Measurements from ENCODE around the gene UPK3BL2.
A peak's percentile ranks its signal among the peaks of the same experiment; 100 is the strongest.
"Not testable (repeated sequence)": the region's sequence is repeated elsewhere in the genome, so short reads cannot be mapped to it uniquely, and the experiment has no call there.

Gene UPK3BL2

DNA sequence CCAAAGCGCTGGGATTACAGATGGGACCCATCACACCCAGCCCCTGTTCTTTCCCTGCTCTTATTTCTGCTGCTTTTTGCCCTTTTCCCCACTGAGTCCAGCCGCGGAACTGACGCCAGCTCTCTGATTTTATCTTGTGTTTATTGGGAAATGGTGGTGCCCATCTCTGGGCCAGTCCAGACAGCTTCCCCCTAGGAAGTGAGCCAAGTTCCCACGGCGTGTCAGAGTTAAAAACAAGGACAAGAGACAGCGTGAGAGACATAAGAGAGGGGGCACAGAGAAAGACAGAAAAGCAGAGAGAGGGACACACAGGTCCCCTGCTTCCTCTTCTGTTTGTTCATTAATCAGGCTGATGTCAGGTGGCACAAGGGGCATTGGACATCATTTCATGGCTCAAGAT lies 11.9 kb downstream of the UPK3BL2 start:
- ATAC-seq: not testable (repeated sequence)

DNA sequence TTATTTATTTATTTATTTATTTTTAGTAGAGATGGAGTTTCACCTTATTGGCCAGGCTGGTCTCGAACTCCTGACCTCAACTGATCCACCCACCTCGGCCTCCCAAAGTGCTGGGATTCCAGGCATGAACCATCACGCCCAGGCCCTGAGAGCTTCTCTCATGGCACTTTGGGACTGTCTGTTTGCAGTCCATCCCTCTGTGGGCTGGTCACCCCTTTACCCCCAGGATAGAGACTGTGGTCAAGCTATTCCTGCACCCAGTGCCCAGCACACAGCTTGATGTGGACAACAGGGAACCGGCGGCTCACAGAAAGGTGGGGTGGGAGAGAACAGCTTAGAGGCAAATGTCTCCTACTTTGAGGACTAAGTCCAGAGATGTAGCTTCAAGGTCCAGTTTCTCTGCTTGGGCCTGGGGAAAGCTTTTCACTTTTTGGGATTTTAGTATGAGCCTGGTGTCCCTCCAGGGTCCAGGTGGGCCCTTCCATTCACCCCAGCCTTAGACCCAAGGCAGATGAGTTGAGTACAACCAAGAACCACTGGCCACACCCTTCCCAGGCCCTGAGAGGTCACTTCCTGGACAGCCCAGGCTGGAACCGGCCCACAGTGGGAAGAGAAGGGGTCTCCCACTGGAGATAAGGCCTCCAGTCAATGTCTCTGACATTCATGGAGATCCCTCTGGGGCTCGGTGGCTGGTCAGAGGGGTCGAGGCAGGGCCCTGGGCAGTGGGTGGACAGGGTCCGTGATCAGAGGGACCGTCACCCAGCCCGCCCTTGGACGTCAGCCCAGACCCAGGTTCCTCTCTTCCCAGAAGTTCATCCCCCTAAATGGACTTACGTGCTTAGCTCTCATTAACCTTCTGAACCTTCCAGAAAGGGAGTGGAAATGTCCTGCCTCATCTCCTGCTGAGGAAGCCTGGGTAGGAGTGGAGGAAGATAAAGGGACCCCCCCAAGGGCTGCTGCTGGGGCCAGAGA lies 15.4 kb downstream of the UPK3BL2 start:
- not testable (repeated sequence) for DNase-seq, ATAC-seq

More for the DNA sequence above, 11.9 kb downstream of the UPK3BL2 start:
- DNase-seq: not testable (repeated sequence)

DNA sequence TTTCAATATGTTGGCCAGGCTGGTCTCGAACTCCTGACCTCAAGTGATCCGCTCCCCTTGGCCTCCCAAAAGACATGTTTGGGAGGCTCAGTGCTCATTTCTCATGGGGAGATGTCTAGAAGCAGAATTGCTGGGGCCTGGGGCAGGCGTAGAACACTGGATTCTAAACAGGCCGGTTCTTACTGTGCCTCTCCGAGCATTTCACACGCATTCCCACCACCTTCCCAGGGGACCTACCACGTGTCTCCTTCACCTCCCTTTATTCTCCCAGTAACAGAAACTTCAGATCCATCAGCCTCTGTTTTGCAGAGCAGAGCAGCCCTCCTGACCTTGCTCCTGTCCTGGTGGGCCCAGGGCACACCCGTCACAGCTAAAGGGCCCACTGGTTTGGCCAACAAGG lies 16.3 kb downstream of the UPK3BL2 start:
- not testable (repeated sequence) for DNase-seq, ATAC-seq

DNA sequence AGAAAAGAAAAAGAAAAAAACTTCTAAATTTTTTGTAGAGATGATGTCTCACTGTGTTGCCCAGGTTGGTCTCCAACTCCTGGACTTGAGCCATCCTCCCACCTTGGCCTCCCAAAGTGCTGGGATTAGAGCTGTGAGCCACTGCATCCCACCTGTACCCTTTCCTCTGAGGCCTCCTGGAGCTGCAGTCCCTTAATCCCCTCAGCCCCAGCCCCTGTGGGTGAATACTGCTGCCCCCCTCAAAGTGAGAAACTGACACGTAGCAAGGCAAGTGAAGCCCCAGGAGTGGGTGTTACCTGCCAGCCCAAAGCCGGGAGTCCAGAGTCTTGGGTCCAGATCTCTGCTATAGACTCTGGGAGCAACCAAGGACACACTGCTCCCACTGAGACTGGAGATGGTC lies 18.7 kb downstream of the UPK3BL2 start:
- ATAC-seq, DNase-seq: not testable (repeated sequence)

DNA sequence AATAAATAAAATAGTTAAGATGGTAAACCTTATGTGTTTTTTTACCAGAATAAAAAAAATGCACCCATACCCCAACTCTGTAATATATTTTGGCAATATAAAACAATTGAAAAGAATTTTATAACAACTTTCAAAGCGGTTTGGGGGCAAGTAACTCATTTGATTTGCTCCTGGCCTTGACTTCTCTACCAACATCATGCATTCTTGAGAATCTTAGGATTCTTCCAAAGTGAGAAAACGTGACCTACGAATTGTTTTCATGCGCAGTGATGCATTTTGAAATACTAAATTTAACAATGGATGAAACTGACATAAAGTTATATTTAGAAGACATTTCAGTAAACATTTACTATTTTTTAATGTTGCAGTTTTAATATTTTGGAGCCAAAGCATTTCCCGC lies 22.7 kb downstream of the UPK3BL2 start:
- not testable (repeated sequence) for DNase-seq, ATAC-seq

DNA sequence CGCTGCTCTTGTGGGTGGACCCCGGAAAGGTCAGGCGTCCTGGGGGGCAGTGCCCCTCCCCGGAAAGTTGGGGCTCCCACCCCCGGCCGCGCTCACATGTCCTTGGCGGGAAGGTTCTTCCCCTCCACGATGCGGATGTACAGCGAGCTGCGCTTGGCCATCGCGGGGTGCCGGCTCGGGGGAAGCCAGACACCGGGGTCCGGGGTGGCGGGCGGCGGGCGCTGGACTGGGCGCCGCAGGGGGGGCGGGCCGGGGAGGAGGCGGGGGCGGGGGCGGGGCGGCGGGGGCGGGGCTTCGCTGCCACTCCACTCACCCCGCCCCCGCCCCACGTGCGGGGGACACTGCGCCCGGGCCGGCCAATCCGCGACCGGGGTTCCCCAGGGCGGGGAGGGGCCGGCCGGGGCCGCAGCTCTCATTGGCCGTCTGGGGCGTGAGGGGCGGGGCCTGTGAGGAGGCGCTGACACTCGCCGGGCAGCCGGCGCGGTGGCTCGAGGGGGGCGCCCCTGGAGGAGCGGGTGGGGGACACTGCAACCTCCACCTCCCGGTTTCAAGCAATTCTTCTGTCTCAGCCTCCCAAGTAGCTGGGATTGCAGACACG lies 25.8 kb downstream of the UPK3BL2 start, which contains the start of gene RASA4B:
TSS of gene RASA4B (minus strand) at position 228 of the 598 bp plus-strand sequence. CDS start at position 161, 67 bp downstream.
- peak; percentile 89 for ATAC-seq
- not testable (repeated sequence) for DNase-seq

DNA sequence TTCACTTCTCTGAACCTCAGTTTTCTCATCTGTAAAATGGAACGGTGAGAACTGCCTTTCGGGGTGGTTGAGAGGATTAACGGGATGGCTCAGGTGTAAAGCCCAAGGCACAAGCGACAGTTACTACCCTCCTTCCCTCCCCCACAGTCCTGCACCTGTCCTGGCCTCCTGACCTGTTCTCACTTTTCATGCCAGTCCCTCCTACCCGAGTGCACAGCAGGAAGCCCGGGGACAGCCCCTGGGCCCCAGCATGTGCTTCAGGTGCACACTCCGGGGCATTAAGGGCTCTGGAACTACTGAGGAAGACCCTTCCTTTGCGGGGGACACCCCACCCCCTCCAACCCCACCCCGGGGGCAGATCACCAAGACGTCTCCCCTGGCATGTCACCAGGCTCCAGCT lies 26.5 kb downstream of the UPK3BL2 start:
- ATAC-seq: peak; percentile 11
- not testable (repeated sequence) for DNase-seq

DNA sequence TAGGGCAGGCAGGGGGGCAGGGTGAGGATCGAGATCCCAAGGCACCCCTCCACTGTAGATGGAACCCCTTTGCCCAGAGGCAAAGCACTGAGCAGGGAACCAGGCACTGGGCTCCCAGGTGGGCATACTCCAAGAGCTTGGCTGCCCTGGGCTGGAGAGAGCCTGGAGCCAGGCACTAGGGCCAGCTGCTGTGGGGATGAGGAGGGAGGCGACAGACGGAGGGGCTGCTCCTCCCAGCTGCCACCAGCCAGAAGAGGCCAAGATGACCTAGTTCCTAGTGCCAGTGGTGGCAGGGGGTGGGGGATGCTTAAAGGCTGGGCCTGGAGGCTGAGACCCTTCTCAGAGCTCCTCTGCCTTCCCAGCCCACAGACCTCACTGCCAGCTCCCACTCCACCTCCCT lies 27.6 kb downstream of the UPK3BL2 start:
- ATAC-seq, DNase-seq: not testable (repeated sequence)

DNA sequence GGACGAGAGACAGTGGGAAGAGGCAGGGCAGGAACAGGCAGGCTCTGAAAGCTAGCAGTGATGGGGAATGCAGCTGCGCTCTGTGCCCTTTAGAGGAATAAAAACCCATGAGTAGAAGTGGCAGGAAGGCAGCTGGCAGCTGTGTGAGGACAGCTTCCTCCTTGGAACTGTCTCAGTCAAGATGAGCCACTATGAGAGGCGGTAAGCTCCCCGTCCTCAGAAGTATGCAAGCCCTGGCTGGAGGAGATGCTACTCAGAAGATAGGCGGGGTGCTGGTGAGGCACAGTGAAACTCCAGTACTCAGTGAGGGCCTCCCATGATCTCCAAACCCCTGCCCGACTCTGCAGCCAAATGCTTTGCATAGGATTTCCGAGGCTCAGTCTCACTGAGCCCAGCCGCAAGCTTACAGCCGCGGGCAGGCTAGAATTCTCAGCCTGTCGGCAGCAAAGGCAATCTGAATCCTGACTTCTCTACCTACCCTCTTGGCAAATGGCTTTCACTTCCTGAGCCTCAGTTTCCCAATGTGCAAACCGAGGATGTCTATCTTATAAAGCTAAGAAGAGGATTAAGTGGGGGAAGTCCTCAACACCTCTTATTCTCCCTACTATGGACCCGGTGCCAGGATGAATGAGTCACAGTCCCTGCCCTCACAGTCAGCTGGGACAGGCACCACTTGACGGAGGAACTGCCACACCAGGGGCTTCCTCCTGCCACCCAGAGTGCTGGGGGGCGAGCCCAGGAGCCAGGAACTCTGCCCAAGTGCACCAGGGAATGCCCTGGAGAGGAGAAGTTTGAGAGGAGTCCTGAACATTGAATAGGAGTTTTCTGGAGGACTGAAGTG lies 28.4 kb downstream of the UPK3BL2 start:
- DNase-seq: peak; percentile 6
- ATAC-seq: peak; percentile 16

DNA sequence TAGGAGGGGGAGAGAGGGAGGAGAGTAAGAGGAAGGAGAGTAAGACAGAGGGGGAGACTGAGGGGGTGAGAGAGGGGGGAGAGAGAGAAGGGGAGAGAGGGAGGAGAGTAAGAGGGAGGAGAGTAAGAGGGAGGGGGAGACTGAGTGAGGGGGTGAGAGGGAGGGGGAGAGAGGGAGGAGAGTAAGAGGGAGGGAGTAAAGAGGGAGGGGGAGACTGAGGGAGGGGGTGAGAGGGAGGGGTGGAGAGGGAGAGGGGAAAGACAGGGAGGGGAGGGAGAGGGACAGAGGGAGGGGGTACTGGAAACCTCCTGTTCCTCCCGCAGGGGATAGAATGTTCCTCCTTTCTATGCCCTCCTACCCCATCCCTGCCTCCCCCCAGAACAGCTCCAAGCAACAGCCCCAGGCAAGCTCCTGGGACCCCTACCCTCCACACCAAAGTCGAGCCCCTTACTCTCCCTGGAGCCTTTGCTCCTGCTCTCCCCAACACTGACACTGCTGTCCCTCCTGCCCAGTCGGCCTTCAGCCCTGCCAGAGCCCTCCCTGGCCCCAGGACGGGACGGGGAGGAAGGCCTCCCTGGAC lies 30.8 kb downstream of the UPK3BL2 start:
- not testable (repeated sequence) for ATAC-seq
- peak; percentile 3 for DNase-seq

DNA sequence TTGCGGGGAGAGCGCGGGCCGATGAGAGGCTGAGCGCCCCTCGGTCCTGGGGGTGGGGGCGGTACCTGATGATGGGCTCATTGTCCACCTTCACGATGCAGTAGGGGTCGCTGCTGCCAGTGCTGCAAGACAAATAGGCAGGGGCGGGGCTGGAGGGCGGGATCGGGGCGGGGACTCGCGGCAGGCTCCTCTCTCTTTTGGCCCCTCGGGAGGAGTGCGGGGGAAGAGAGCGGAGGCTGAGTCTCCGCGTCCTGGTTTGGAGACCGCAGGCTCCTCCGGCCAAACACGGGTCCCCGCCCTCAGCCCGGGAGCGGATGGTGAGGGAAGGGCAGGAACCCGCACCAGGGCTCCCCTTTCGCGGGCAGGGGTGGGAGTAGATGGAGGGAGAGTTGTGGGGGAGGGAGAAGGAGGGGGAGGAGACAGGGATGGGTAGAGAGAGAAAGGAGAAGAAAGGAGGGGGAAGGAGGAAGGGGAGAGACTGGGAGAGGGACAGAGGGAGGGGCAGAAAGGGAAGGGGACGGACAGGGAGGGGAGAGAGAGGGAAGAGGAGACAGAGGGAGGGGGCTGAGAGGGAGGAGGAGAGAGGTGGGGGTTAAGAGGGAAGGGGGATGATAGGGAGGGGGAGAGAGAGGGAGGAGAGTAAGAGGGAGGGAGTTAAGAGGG lies 31.5 kb downstream of the UPK3BL2 start:
- ATAC-seq: peak; percentile 59
- not testable (repeated sequence) for DNase-seq

DNA sequence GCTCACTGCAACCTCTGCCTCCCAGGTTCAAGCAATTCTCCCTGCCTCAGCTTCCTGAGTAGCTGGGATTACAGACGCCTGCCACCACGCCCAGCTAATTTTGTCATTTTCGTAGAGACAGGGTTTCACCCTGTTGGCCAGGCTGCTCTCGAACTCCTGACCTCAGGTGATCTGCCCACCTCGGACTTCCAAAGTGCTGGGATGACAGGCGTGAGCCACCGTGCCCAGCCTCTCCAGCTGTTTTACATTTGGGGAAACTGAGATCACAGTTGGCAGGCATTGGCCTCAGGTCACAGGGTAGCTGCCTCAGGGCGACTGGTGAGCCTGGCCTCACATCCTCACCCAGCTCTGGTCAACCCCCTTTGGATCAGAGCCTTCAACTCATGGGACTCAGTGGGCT lies 32.9 kb downstream of the UPK3BL2 start:
- ATAC-seq, DNase-seq: not testable (repeated sequence)

DNA sequence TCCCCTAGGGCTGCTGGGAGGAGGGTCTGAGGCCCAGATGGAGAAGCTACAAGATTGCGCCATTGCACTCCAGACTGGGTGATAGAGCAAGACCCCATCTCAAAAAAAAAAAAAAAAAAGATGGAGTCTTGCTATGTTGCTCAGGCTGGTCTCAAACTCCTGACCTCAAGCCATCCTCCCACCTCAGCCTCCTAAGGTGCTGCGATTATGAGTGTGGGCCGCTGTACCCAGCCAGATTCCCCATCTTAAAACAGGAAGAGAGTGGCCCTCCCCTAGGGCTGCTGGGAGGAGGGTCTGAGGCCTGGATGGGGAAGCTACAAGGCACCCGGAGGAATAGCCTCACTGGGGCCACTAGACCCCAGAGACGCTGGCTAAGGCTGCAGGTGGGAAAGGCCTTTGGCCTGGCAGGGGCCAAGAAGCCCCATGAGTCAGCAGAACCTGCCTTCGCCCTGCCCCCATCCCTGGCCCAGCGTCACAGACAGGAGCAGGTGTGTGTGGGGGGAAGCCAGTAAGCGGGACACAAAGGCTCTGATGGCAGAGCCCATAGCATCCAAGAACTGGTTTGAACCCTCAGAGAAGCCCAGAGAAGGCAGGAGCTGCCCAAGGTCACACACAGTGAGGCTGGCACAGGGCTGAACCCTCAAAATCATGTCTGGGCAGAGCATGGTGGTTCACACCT lies 35.9 kb downstream of the UPK3BL2 start:
- not testable (repeated sequence) for ATAC-seq, DNase-seq

DNA sequence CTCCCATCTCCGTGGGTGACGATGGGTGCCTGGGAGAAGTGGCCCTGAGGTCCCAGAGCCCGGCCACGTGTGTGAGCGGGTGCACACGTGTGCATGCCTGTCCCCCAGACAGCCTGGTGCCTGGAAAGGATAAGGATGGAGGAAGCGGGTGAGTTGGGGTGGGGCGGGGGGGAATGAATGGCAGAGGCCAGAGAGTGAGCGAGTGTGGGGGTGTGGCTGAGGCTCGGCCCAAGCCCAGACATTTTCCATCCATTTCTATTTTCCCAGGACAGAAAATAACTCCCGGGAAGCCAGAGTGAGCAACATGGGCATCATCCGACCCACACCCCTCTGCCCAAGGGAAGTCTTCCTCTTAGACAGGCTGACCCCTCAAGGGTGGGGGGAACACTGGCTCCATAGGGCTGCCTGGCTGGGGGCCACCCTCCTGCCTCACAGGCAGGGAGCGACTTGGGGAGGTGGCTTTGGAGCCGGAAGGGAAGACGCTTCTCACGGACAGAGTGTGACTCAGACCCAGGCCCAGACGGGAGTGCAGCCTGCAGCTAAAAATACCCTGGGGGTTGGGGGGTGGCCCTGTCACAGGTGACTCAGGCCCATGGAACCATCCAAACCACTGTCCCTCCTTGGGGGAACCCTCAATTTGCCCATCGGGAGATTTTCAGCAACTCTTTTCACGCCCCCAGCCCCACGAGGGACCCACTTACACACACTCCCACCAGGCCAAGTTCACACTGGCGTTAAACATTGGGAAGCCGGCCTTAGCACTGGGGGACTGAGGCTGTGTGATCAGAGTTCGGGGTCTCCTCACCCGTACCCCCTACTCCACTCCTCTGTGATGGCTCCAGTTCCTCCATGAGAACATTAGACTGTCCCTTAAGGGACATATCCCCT lies 38.0 kb downstream of the UPK3BL2 start:
- not testable (repeated sequence) for DNase-seq, ATAC-seq

DNA sequence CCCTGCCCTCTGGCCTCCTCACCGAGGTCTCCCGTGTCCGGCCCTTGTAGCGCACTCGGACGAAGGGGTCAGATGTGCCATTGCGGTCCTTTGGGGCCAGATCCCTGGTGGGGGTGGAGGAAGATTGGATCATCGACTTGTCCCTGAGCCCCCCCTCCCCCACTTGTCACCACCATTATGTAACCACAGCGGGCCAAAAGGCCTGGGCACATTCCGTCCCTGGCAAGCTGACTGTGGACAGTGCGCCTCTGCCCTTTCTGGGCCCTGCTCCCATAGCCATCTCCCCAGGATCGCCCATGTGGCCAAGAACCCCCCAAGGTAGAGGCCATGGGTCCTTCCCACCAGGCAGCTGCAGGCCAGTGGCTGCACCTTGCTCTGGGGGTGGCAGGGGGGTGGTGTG lies 40.4 kb downstream of the UPK3BL2 start:
- ATAC-seq, DNase-seq: not testable (repeated sequence)

DNA sequence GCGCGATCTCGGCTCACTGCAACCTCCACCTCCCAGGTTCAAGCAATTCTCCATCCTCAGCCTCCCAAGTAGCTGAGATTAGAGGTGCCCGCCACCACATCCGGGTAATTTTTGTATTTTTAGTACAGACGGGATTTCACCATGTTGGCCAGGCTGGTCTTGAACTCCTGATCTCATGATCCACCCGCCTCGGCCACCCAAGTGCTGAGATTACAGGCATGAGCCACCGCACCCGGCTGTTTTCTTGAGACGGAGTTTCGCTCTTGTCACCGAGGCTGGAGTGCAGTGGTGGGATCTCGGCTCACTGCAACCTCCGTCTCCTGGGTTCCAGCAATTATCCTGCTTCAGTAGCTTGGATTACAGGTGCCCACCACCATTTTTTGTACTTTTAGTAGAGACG lies 45.2 kb downstream of the UPK3BL2 start:
- ATAC-seq, DNase-seq: not testable (repeated sequence)

DNA sequence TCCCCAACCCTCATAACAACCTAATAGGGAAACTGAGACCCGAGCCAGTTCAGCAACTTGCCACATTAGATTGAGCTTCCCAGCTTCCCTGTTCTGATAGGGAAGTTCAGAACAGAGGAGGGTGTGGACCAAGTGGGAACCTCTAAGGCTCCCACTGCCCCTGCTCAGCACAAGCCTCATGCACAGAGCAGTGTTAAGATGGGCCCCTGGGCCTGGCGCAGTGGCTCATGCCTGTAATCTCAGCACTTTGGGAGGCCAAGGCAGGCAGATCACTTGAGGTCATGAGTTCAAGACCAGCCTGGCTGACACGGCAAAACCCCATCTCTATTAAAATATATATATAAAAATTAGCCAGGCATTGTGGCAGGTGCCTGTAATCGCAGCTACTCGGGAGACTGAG lies 46.2 kb downstream of the UPK3BL2 start:
- not testable (repeated sequence) for DNase-seq

DNA sequence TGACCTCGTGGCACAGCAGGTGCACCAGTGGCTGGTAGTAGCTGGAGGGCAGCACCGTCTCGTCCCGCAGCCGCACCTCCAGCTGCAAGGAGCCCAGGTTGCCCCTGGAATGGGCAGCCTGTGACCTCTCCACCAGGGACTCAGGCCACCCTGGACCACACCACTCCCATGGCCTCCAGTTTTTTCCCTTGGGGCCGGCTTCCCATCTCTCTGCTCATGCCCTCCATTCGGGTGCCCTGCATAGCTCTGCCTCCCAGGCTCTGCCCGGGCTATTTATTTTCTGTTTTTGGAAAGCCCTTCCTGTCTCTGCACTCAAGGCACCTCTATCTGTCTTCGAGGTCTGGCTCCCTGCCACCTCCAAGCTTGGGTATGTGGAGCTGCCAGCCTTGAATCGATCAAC lies 46.6 kb downstream of the UPK3BL2 start:
- ATAC-seq, DNase-seq: not testable (repeated sequence)

More for the DNA sequence above, 46.2 kb downstream of the UPK3BL2 start:
- not testable (repeated sequence) for ATAC-seq

Data from stimulated activated naive CD8-positive, alpha-beta T cell treated with anti-CD3 and anti-CD28 coated beads, Interleukin-15, Interleukin-2, amounts not matched to agents 100 U/mL and 50 U/mL, for 24 hours (primary cell).